Stimulated activated naive CD8-positive, alpha-beta T cell treated with anti-CD3 and anti-CD28 coated beads, Interleukin-15, Interleukin-2, amounts not matched to agents 100 ng/mL and 50 ng/mL, for 24 hours (primary cell): Measurements from ENCODE around the gene LOC128125822.

Experiments
- H3K27ac Mint-ChIP-seq: one replicate; pipeline ENCODE4 v1.8.0; 2021; ENCODE audit warnings: mild to moderate bottlenecking, mixed read lengths
- H3K27me3 Mint-ChIP-seq: one replicate; pipeline ENCODE4 v1.8.0; 2021; ENCODE audit warnings: mixed read lengths
- H3K36me3 Mint-ChIP-seq: one replicate; pipeline ENCODE4 v1.8.0; 2021; ENCODE audit warnings: low read depth, mixed read lengths
- H3K4me1 Mint-ChIP-seq: one replicate; pipeline ENCODE4 v1.8.0; 2021; ENCODE audit warnings: low read depth, mixed read lengths
- H3K4me3 Mint-ChIP-seq: one replicate; pipeline ENCODE4 v1.8.0; 2021; ENCODE audit warnings: mild to moderate bottlenecking, mixed read lengths
- H3K9me3 Mint-ChIP-seq: one replicate; pipeline ENCODE4 v1.8.0; 2021; ENCODE audit warnings: mixed read lengths

Gene LOC128125822

GRCh38 chr6:63543001-63543400, 29.3 kb upstream of the LOC128125822 start:
- Mint-ChIP-seq H3K36me3 (no peaks in the 10 kb centered on the region), H3K9me3 (peaks cover 4% of the 10 kb centered on the region), H3K27me3 (peaks cover 18% of the 10 kb centered on the region), H3K4me3 (no peak overlapping the region), H3K27ac (no peak overlapping the region), H3K4me1 (no peaks in the 10 kb centered on the region)

GRCh38 chr6:63543982-63544381, 28.3 kb upstream of the LOC128125822 start:
- Mint-ChIP-seq H3K4me3 (no peak overlapping the region), H3K27ac (no peak overlapping the region), H3K9me3 (peaks cover 4% of the 10 kb centered on the region), H3K27me3 (peaks cover 20% of the 10 kb centered on the region), H3K36me3 (no peaks in the 10 kb centered on the region), H3K4me1 (no peaks in the 10 kb centered on the region)

GRCh38 chr6:63546236-63546635, 26.0 kb upstream of the LOC128125822 start:
- peaks cover 16% of the 10 kb centered on the region for H3K27me3 Mint-ChIP-seq
- peaks cover 4% of the 10 kb centered on the region for H3K9me3 Mint-ChIP-seq
- no peak overlapping the region for H3K4me3 Mint-ChIP-seq
- H3K27ac Mint-ChIP-seq, result no peak overlapping the region
- no peaks in the 10 kb centered on the region for H3K36me3 Mint-ChIP-seq
- H3K4me1 Mint-ChIP-seq, result no peaks in the 10 kb centered on the region

- H3K36me3 Mint-ChIP-seq, result no peaks in the 10 kb centered on the region
- H3K4me3 Mint-ChIP-seq, result no peak overlapping the region
- H3K4me1 Mint-ChIP-seq, result no peaks in the 10 kb centered on the region
- no peak overlapping the region for H3K27ac Mint-ChIP-seq
- H3K27me3 Mint-ChIP-seq, result peaks cover 16% of the 10 kb centered on the region
- H3K9me3 Mint-ChIP-seq, result peaks cover 4% of the 10 kb centered on the region
Measured at GRCh38 chr6:63546697-63547096, 25.6 kb upstream of the LOC128125822 start.

- Mint-ChIP-seq H3K9me3 (no peaks in the 10 kb centered on the region), H3K27ac (no peak overlapping the region), H3K4me3 (no peak overlapping the region), H3K27me3 (peaks cover 10% of the 10 kb centered on the region), H3K4me1 (no peaks in the 10 kb centered on the region), H3K36me3 (no peaks in the 10 kb centered on the region)
Measured at GRCh38 chr6:63549076-63549475, 23.2 kb upstream of the LOC128125822 start.

GRCh38 chr6:63553208-63553607, 19.1 kb upstream of the LOC128125822 start:
- H3K27ac Mint-ChIP-seq, result no peak overlapping the region
- peaks cover 13% of the 10 kb centered on the region for H3K27me3 Mint-ChIP-seq
- H3K36me3 Mint-ChIP-seq, result no peaks in the 10 kb centered on the region
- no peaks in the 10 kb centered on the region for H3K4me1 Mint-ChIP-seq
- no peaks in the 10 kb centered on the region for H3K9me3 Mint-ChIP-seq
- H3K4me3 Mint-ChIP-seq, result no peak overlapping the region

GRCh38 chr6:63553900-63554299, 18.4 kb upstream of the LOC128125822 start:
- no peaks in the 10 kb centered on the region for H3K36me3 Mint-ChIP-seq
- peaks cover 20% of the 10 kb centered on the region for H3K27me3 Mint-ChIP-seq
- H3K27ac Mint-ChIP-seq, result no peak overlapping the region
- H3K9me3 Mint-ChIP-seq, result no peaks in the 10 kb centered on the region
- H3K4me3 Mint-ChIP-seq, result no peak overlapping the region
- no peaks in the 10 kb centered on the region for H3K4me1 Mint-ChIP-seq

- peaks cover 23% of the 10 kb centered on the region for H3K27me3 Mint-ChIP-seq
- no peaks in the 10 kb centered on the region for H3K36me3 Mint-ChIP-seq
- no peak overlapping the region for H3K27ac Mint-ChIP-seq
- no peaks in the 10 kb centered on the region for H3K9me3 Mint-ChIP-seq
- H3K4me3 Mint-ChIP-seq, result no peak overlapping the region
- no peaks in the 10 kb centered on the region for H3K4me1 Mint-ChIP-seq
Measured at GRCh38 chr6:63554782-63555181, 17.5 kb upstream of the LOC128125822 start.

GRCh38 chr6:63556369-63556768, 15.9 kb upstream of the LOC128125822 start:
- peaks cover 30% of the 10 kb centered on the region for H3K27me3 Mint-ChIP-seq
- H3K9me3 Mint-ChIP-seq, result no peaks in the 10 kb centered on the region
- H3K4me3 Mint-ChIP-seq, result no peak overlapping the region
- H3K4me1 Mint-ChIP-seq, result no peaks in the 10 kb centered on the region
- H3K36me3 Mint-ChIP-seq, result no peaks in the 10 kb centered on the region
- no peak overlapping the region for H3K27ac Mint-ChIP-seq

GRCh38 chr6:63558278-63558677, 14.0 kb upstream of the LOC128125822 start:
- H3K36me3 Mint-ChIP-seq, result no peaks in the 10 kb centered on the region
- H3K27ac Mint-ChIP-seq, result no peak overlapping the region
- peaks cover 32% of the 10 kb centered on the region for H3K27me3 Mint-ChIP-seq
- no peak overlapping the region for H3K4me3 Mint-ChIP-seq
- no peaks in the 10 kb centered on the region for H3K4me1 Mint-ChIP-seq
- H3K9me3 Mint-ChIP-seq, result no peaks in the 10 kb centered on the region

- Mint-ChIP-seq H3K27me3 (peaks cover 41% of the 10 kb centered on the region), H3K27ac (no peak overlapping the region), H3K9me3 (no peaks in the 10 kb centered on the region), H3K4me3 (no peak overlapping the region), H3K36me3 (no peaks in the 10 kb centered on the region), H3K4me1 (no peaks in the 10 kb centered on the region)
Measured at GRCh38 chr6:63560801-63561287, 11.4 kb upstream of the LOC128125822 start.

GRCh38 chr6:63561288-63561687, 11.0 kb upstream of the LOC128125822 start:
- H3K27me3 Mint-ChIP-seq, result peaks cover 39% of the 10 kb centered on the region
- no peaks in the 10 kb centered on the region for H3K9me3 Mint-ChIP-seq
- H3K4me1 Mint-ChIP-seq, result no peaks in the 10 kb centered on the region
- H3K27ac Mint-ChIP-seq, result no peak overlapping the region
- H3K4me3 Mint-ChIP-seq, result no peak overlapping the region
- H3K36me3 Mint-ChIP-seq, result no peaks in the 10 kb centered on the region

GRCh38 chr6:63563235-63563634, 9.0 kb upstream of the LOC128125822 start:
- Mint-ChIP-seq H3K27me3 (peaks cover 27% of the 10 kb centered on the region), H3K9me3 (no peaks in the 10 kb centered on the region), H3K4me1 (no peaks in the 10 kb centered on the region), H3K27ac (no peak overlapping the region), H3K36me3 (no peaks in the 10 kb centered on the region), H3K4me3 (no peak overlapping the region)

GRCh38 chr6:63565058-63565726, 7.1 kb upstream of the LOC128125822 start:
- no peaks in the 10 kb centered on the region for H3K36me3 Mint-ChIP-seq

GRCh38 chr6:63565727-63566596, 6.3 kb upstream of the LOC128125822 start:
- Mint-ChIP-seq H3K4me3 (no peak overlapping the region), H3K4me1 (no peaks in the 10 kb centered on the region), H3K36me3 (no peaks in the 10 kb centered on the region), H3K27me3 (peaks cover 13% of the 10 kb centered on the region), H3K9me3 (no peaks in the 10 kb centered on the region), H3K27ac (no peak overlapping the region)

More at GRCh38 chr6:63565058-63565726, 7.1 kb upstream of the LOC128125822 start:
- Mint-ChIP-seq H3K9me3 (no peaks in the 10 kb centered on the region), H3K4me1 (no peaks in the 10 kb centered on the region), H3K27ac (no peak overlapping the region), H3K27me3 (peaks cover 16% of the 10 kb centered on the region), H3K4me3 (no peak overlapping the region)
